Panc1 (cell line): ENCODE results near the gene GPR87.

Experiments used
- CTCF ChIP-seq: fragments of 450-650 bp; IDR thresholded peaks from 2 replicates; pipeline ENCODE4 v1.5.1; 2017; ENCODE audit warnings: mild to moderate bottlenecking
- POLR2AphosphoS5 ChIP-seq: IDR thresholded peaks from 2 replicates; pipeline ENCODE4 v1.6.1; 2012; ENCODE audit warnings: mild to moderate bottlenecking, low read depth, low read length, moderate library complexity
- REST ChIP-seq, 2 experiments: IDR thresholded peaks; 2 replicates each; pipeline ENCODE4 v1.6.1; 2011 to 2012; ENCODE audit warnings: low read depth in 2 of 2, control low read depth in 1 of 2, low read length in 1 of 2, mild to moderate bottlenecking in 1 of 2, moderate library complexity in 1 of 2; ENCODE audit not compliant: insufficient read depth in 1 of 2
- SIN3A ChIP-seq: IDR thresholded peaks from 2 replicates; pipeline ENCODE4 v1.6.1; 2012; ENCODE audit warnings: low read depth, mild to moderate bottlenecking, low read length, moderate library complexity, borderline replicate concordance; ENCODE audit not compliant: insufficient read depth

- TF ChIP-seq CTCF (no peak), POLR2AphosphoS5 (no peak), SIN3A (no peak), REST (IDR thresholded peaks at IDR 0.05; ENCODE audit: insufficient read depth in 1 of 2, low read depth in 2 of 2, low read length in 1 of 2) (no peak)
Observed at GRCh38 chr3:151299006-151299405, 17.6 kb downstream of the GPR87 start.
